Panc1 (cell line): ENCODE results near the gene OR56B1.

ENCODE experiments used
- CTCF ChIP-seq: fragments of 450-650 bp; IDR thresholded peaks from 2 replicates; pipeline ENCODE4 v1.5.1; 2017; ENCODE audit warnings: mild to moderate bottlenecking
- SIN3A ChIP-seq: IDR thresholded peaks from 2 replicates; pipeline ENCODE4 v1.6.1; 2012; ENCODE audit warnings: low read depth, mild to moderate bottlenecking, low read length, moderate library complexity, borderline replicate concordance; ENCODE audit not compliant: insufficient read depth

GRCh38 chr11:5694642-5695041 lies 41.6 kb upstream of the OR56B1 start:
- TF ChIP-seq CTCF, result no peak
- no peak for TF ChIP-seq SIN3A
